GM12878 (cell line): ENCODE data around the gene FAM78A. TPM values are rescaled to one million over a fixed set of nuclear protein-coding genes. Genes with fewer than 3 reads are reported as not detected.

Experiments used
- ATAC-seq: fragments of 200-7000 bp; cut with Tn5 transposase; 3 replicates; pipeline ENCODE4 v1.9.1; 2020; ENCODE audit warnings: mild to moderate bottlenecking, moderate library complexity
- BruUV-seq: library from RNA; stranded (reverse); fragments of 400-500 nt; replicated peaks from 2 replicates; lab custom pipeline; 2021; lab: Mats Ljungman, UMichigan
- CTCF ChIA-PET: fragments of 300-600 bp; sonication (Branson Sonifier 250); formaldehyde crosslinking; extraction: SDS; loops from one replicate; lab custom pipeline; 2021; ENCODE audit warnings: inconsistent platforms; lab: Yijun Ruan, JAX
- POLR2A ChIA-PET: fragments of 350-600 bp; formaldehyde crosslinking; extraction: SDS; loops from one replicate; lab custom pipeline; 2021; ENCODE audit warnings: inconsistent platforms; lab: Charles Lee
- RAD21 ChIA-PET: fragments of 300-600 bp; sonication (Branson Sonifier 250); formaldehyde crosslinking; loops from one replicate; lab custom pipeline; 2023; ENCODE audit warnings: antibody characterized with exemption; ENCODE audit not compliant: unreplicated experiment; lab: Charles Lee
- SMC1A ChIA-PET: fragments of 300-600 bp; sonication (Branson Sonifier 250); formaldehyde crosslinking; loops from one replicate; lab custom pipeline; 2023; ENCODE audit not compliant: unreplicated experiment, uncharacterized antibody; lab: Charles Lee
- DNase-seq: peaks from one replicate; pipeline ENCODE4 v3.0.0-alpha.2; 2011; ENCODE audit warnings: low read depth, low spot score
- FAIRE-seq: peaks from 3 replicates; lab custom pipeline; 2011; peaks lifted over from hg19 to GRCh38; lab: Jason Lieb, UNC
- H2AFZ ChIP-seq: 2 replicates; pipeline ENCODE4 v1.6.0; 2011; ENCODE audit warnings: low read depth, low read length, control low read depth; ENCODE audit not compliant: control insufficient read depth
- H3K27ac ChIP-seq: 2 replicates; pipeline ENCODE4 v1.5.1; 2011; ENCODE audit warnings: control low read depth; ENCODE audit not compliant: control insufficient read depth, insufficient read depth
- H3K27me3 ChIP-seq, 2 experiments: replicated peaks in 1 of 2; 2 replicates each; pipeline versions ENCODE4 v1.6.0 to v1.6.1; 2011; ENCODE audit warnings: low read length in 1 of 2; ENCODE audit not compliant: control insufficient read depth in 2 of 2, insufficient read depth in 2 of 2
- H3K36me3 ChIP-seq, 2 experiments: 2 replicates each; pipeline ENCODE4 v1.5.1; 2011; ENCODE audit warnings: low read length in 1 of 2; ENCODE audit not compliant: control insufficient read depth in 2 of 2, insufficient read depth in 2 of 2
- H3K4me1 ChIP-seq: 2 replicates; pipeline ENCODE4 v1.6.1; 2011; ENCODE audit warnings: mild to moderate bottlenecking, low read length, moderate library complexity, mixed read lengths; ENCODE audit not compliant: control insufficient read depth, insufficient read depth
- H3K4me2 ChIP-seq: 2 replicates; pipeline ENCODE4 v1.6.0; 2011; ENCODE audit warnings: control low read depth; ENCODE audit not compliant: control insufficient read depth, insufficient read depth
- H3K4me3 ChIP-seq: fragments of 200-600 bp; sonication (generic); 2 replicates; pipeline ENCODE4 v1.5.1; 2016
- H3K79me2 ChIP-seq: 2 replicates; pipeline ENCODE4 v1.6.0; 2011; ENCODE audit warnings: low read length; ENCODE audit not compliant: control insufficient read depth, insufficient read depth
- H3K9ac ChIP-seq: 2 replicates; pipeline ENCODE4 v1.8.0; 2011; ENCODE audit warnings: low read length, control low read depth, mixed read lengths; ENCODE audit not compliant: control insufficient read depth, insufficient read depth
- H3K9me3 ChIP-seq: replicated peaks from 3 replicates; pipeline ENCODE4 v1.5.1; 2011; ENCODE audit warnings: mild to moderate bottlenecking, low read length; ENCODE audit not compliant: control insufficient read depth, insufficient read depth
- H4K20me1 ChIP-seq: 2 replicates; pipeline ENCODE4 v1.6.0; 2011; ENCODE audit not compliant: control insufficient read depth, insufficient read depth
- BACH1 ChIP-seq: fragments of 450-650 bp; IDR thresholded peaks from 2 replicates; pipeline ENCODE4 v1.6.1; 2017; ENCODE audit warnings: mild to moderate bottlenecking, borderline replicate concordance
- CBX5 ChIP-seq: sonication (generic); IDR thresholded peaks from 2 replicates; pipeline ENCODE4 v1.6.1; 2016; ENCODE audit warnings: low read depth, moderate library complexity, mild to moderate bottlenecking, inconsistent platforms
- EGR1 ChIP-seq, 2 experiments: IDR thresholded peaks; 1 replicate in 1 of 2; 2 replicates in 1 of 2; pipeline ENCODE4 v1.6.1; 2011 to 2012; ENCODE audit warnings: low read depth in 2 of 2, low read length in 2 of 2, borderline replicate concordance in 1 of 2, mild to moderate bottlenecking in 1 of 2, moderate library complexity in 1 of 2
- MTA3 ChIP-seq: IDR thresholded peaks from 2 replicates; pipeline ENCODE4 v1.6.1; 2012; ENCODE audit warnings: low read length, inconsistent platforms, borderline replicate concordance
- MYB ChIP-seq: fragments of 150-350 bp; IDR thresholded peaks from 2 replicates; pipeline ENCODE4 v1.6.1; 2014; ENCODE audit warnings: mild to moderate bottlenecking, low read depth, low read length, borderline replicate concordance
- NR2C2 ChIP-seq: IDR thresholded peaks from 2 replicates; pipeline ENCODE4 v1.6.1; 2011; ENCODE audit warnings: borderline replicate concordance, low read depth; ENCODE audit not compliant: control insufficient read depth, insufficient read length
- SREBF2 ChIP-seq: IDR thresholded peaks from 2 replicates; pipeline ENCODE4 v1.6.1; 2012; ENCODE audit warnings: mild to moderate bottlenecking, low read length
- TCF7 ChIP-seq: IDR thresholded peaks from 2 replicates; pipeline ENCODE4 v1.6.1; 2014; ENCODE audit warnings: antibody characterized with exemption, borderline replicate concordance
- YY1 ChIP-seq: IDR thresholded peaks from 2 replicates; pipeline ENCODE4 v1.6.1; 2011; ENCODE audit warnings: low read depth, mild to moderate bottlenecking, low read length
- ZNF207 ChIP-seq: fragments of 450-650 bp; IDR thresholded peaks from 2 replicates; pipeline ENCODE4 v1.6.1; 2014; ENCODE audit warnings: antibody characterized with exemption, mild to moderate bottlenecking, borderline replicate concordance
- WGBS: methylation state at CpG from one replicate; pipeline ENCODE4 v1.1.6; 2016; ENCODE audit warnings: low lambda C conversion rate; ENCODE audit not compliant: insufficient replicate concordance, insufficient coverage; ENCODE audit errors: missing lambda C conversion rate; 5-methylcytosine and 5-hydroxymethylcytosine counted together
- in situ Hi-C: fragments of 300-500 bp; cut with MboI; formaldehyde crosslinking; loops from 9 replicates; pipeline ENCODE4 v1.14.3; 2018; ENCODE audit warnings: mixed read lengths
- intact Hi-C: fragments of 100-400 bp; cut with micrococcal nuclease; formaldehyde crosslinking; loops from one replicate; pipeline ENCODE4 v1.14.2; 2022; ENCODE audit not compliant: unreplicated experiment
- polyA plus RNA-seq, 11 experiments: library from polyadenylated mRNA; depleted of rRNA in 4 of 11; unstranded in 6 of 11; stranded (reverse) in 5 of 11; fragments of >200 nt; fragmentation: Nextera tagmentation in 4 of 11; fragmentation: Illumina TruSeq in 1 of 11; extraction: Ambion mirVana in 4 of 11; extraction: Trizol in 1 of 11; gene quantifications; 1 replicate in 1 of 11; 2 replicates in 10 of 11; pipeline versions ENCODE4 v1.2.1 to v1.2.3, GENCODE V29; 2011 to 2016; ENCODE audit warnings: inconsistent platforms in 2 of 11, missing spikeins in 2 of 11, low read depth in 1 of 11
- total RNA-seq, 4 experiments: library from RNA; depleted of rRNA in 3 of 4; stranded (reverse); fragments of >200 nt in 3 of 4; fragmentation: Illumina TruSeq in 1 of 4; extraction: Trizol in 1 of 4; gene quantifications; 2 replicates each; pipeline versions ENCODE4 v1.2.1 to v1.2.3, GENCODE V29; 2013 to 2021
- TF ChIP-seq, protein P1 (sequence below): IDR thresholded peaks from 2 replicates; pipeline ENCODE4 v1.6.1; 2012; ENCODE audit warnings: improper control_type of control experiment, low read depth, low read length; ENCODE audit not compliant: insufficient replicate concordance
- TF ChIP-seq, protein P2 (sequence below): fragments of 450-650 bp; IDR thresholded peaks from 2 replicates; pipeline ENCODE4 v1.6.1; 2014; ENCODE audit warnings: mild to moderate bottlenecking

The FAM78A gene
- total and polyA plus RNA-seq, 10 of the 15 experiments (the other 5 are each of a cell fraction or from before 2014, with no cell fraction given) = 0.18 to 32.5 (median 12.2) TPM

DNA sequence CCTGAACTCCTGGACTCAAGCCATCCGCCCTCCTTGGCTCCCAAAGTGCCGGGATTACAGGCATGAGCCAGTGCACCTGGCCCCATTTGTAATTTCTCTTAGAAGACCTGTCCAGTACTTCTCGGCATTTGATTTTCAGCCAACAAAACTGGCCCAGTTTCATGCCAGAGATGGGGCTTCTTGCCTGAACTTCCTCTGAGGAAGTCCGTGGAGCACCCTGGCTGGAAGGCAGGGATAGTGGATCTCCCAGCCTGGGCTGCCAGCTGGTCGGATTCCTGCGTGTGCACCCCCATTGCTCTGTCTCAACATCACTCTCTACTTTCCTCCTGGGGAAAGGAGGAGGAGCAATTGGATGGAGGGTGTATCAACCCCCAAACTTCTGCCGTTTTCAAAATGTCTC, 39.0 kb downstream of the FAM78A start:
- ATAC-seq = no peak
- intact Hi-C loops (loop anchor here (5.0 kb wide), 1 partner anchor 100 kb away; no protein-coding TSS in a partner anchor), in situ Hi-C loops (no loop called here)
- no peaks in the 10 kb centered on the region for H3K9me3 ChIP-seq
- TF ChIP-seq EGR1 (IDR thresholded peaks at IDR 0.05; ENCODE audit: borderline replicate concordance in 1 of 2, low read depth in 2 of 2, low read length in 2 of 2) (no peak), MTA3 (no peak), YY1 (no peak), ZNF207 (no peak), TCF7 (no peak), BACH1 (no peak), NR2C2 (no peak), CBX5 (no peak), SREBF2 (no peak), MYB (no peak)
- TF ChIP-seq, protein P1, sequence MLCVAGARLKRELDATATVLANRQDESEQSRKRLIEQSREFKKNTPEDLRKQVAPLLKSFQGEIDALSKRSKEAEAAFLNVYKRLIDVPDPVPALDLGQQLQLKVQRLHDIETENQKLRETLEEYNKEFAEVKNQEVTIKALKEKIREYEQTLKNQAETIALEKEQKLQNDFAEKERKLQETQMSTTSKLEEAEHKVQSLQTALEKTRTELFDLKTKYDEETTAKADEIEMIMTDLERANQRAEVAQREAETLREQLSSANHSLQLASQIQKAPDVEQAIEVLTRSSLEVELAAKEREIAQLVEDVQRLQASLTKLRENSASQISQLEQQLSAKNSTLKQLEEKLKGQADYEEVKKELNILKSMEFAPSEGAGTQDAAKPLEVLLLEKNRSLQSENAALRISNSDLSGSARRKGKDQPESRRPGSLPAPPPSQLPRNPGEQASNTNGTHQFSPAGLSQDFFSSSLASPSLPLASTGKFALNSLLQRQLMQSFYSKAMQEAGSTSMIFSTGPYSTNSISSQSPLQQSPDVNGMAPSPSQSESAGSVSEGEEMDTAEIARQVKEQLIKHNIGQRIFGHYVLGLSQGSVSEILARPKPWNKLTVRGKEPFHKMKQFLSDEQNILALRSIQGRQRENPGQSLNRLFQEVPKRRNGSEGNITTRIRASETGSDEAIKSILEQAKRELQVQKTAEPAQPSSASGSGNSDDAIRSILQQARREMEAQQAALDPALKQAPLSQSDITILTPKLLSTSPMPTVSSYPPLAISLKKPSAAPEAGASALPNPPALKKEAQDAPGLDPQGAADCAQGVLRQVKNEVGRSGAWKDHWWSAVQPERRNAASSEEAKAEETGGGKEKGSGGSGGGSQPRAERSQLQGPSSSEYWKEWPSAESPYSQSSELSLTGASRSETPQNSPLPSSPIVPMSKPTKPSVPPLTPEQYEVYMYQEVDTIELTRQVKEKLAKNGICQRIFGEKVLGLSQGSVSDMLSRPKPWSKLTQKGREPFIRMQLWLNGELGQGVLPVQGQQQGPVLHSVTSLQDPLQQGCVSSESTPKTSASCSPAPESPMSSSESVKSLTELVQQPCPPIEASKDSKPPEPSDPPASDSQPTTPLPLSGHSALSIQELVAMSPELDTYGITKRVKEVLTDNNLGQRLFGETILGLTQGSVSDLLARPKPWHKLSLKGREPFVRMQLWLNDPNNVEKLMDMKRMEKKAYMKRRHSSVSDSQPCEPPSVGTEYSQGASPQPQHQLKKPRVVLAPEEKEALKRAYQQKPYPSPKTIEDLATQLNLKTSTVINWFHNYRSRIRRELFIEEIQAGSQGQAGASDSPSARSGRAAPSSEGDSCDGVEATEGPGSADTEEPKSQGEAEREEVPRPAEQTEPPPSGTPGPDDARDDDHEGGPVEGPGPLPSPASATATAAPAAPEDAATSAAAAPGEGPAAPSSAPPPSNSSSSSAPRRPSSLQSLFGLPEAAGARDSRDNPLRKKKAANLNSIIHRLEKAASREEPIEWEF = no peak
- TF ChIP-seq, protein P2, sequence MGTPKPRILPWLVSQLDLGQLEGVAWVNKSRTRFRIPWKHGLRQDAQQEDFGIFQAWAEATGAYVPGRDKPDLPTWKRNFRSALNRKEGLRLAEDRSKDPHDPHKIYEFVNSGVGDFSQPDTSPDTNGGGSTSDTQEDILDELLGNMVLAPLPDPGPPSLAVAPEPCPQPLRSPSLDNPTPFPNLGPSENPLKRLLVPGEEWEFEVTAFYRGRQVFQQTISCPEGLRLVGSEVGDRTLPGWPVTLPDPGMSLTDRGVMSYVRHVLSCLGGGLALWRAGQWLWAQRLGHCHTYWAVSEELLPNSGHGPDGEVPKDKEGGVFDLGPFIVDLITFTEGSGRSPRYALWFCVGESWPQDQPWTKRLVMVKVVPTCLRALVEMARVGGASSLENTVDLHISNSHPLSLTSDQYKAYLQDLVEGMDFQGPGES = no peak
- RAD21 ChIA-PET = interaction anchor here (0.8 to 1.9 kb wide), 4 partner anchors 19 to 57 kb away, joined by 4 to 10 read pairs (median 6); no protein-coding TSS in a partner anchor
- peaks cover 17% of the 10 kb centered on the region for H3K4me1 ChIP-seq
- H3K27me3 ChIP-seq = no peaks in the 10 kb centered on the region
- 88% methylated on average over 7 of the region's 7 CpGs for WGBS
- FAIRE-seq = no peak
- no peak for DNase-seq
- H3K36me3 ChIP-seq = peaks cover 8 to 10% of the 10 kb centered on the region in 2 experiments
- H4K20me1 ChIP-seq = no peaks in the 10 kb centered on the region
- peak overlapping the region; percentile 39; the same call in 1 of the 2 replicates for H3K4me2 ChIP-seq
- no peaks in the 10 kb centered on the region for H3K79me2 ChIP-seq
- POLR2A ChIA-PET = interaction anchor here (0.6 to 2.4 kb wide), 6 partner anchors 11 to 57 kb away, joined by 3 to 12 read pairs (median 3); no protein-coding TSS in a partner anchor
- H3K27ac ChIP-seq = peak overlapping the region; percentile 86
- no peak overlapping the region for H3K9ac ChIP-seq
- no TSS peak for BruUV-seq
- CTCF ChIA-PET = interaction anchor here (1.6 to 2.3 kb wide), 4 partner anchors 15 to 98 kb away, joined by 6 to 10 read pairs (median 8); no protein-coding TSS in a partner anchor
- no peak overlapping the region; the same call in 1 of the 2 replicates for H3K4me3 ChIP-seq
- SMC1A ChIA-PET = interaction anchor here (1.0 to 2.5 kb wide), 5 partner anchors 12 to 99 kb away, joined by 3 to 17 read pairs (median 3); no protein-coding TSS in a partner anchor
- H2AFZ ChIP-seq = no peak overlapping the region
